H1 (cell line): Measurements from ENCODE around the gene CXXC5. TPM values are rescaled to one million over a fixed set of nuclear protein-coding genes. Genes with fewer than 3 reads are reported as not detected.

ENCODE experiments used
- CTCF ChIA-PET: fragments of 300-600 bp; sonication (Branson Sonifier 250); formaldehyde crosslinking; loops from one replicate; lab custom pipeline; 2021; ENCODE audit not compliant: partially characterized antibody; lab: Charles Lee
- POLR2A ChIA-PET: fragments of 300-600 bp; sonication (Branson Sonifier 250); formaldehyde crosslinking; loops from one replicate; lab custom pipeline; 2021; ENCODE audit warnings: inconsistent platforms; ENCODE audit not compliant: partially characterized antibody; lab: Charles Lee
- DNase-seq, 2 experiments: peaks; one replicate each; pipeline versions ENCODE4 v3.0.0 to v3.0.0-alpha.2; 2010 to 2022; ENCODE audit warnings: low spot score in 2 of 2, low read depth in 1 of 2, mixed read lengths in 1 of 2
- FAIRE-seq: peaks from 2 replicates; lab custom pipeline; 2011; peaks lifted over from hg19 to GRCh38; lab: Jason Lieb, UNC
- H2AFZ ChIP-seq: 2 replicates; pipeline ENCODE4 v1.8.1; 2012; ENCODE audit warnings: low read length, inconsistent platforms
- H2AK5ac ChIP-seq: 2 replicates; pipeline ENCODE4 v1.6.1; 2013; ENCODE audit warnings: low read depth, low read length
- H2BK120ac ChIP-seq: replicated peaks from 2 replicates; pipeline ENCODE3; 2013; ENCODE audit warnings: low read depth, low read length, inconsistent platforms
- H2BK12ac ChIP-seq: 2 replicates; pipeline ENCODE4 v1.6.1; 2013; ENCODE audit warnings: low read depth, low read length
- H2BK15ac ChIP-seq: 2 replicates; pipeline ENCODE4 v1.6.1; 2013; ENCODE audit warnings: low read length
- H2BK20ac ChIP-seq: 2 replicates; pipeline ENCODE4 v1.6.1; 2013; ENCODE audit warnings: low read length
- H2BK5ac ChIP-seq: 2 replicates; pipeline ENCODE4 v1.6.1; 2013; ENCODE audit warnings: low read depth, low read length
- H3K14ac ChIP-seq: 2 replicates; pipeline ENCODE4 v1.6.1; 2013; ENCODE audit warnings: inconsistent platforms; ENCODE audit not compliant: insufficient read length
- H3K18ac ChIP-seq: 2 replicates; pipeline ENCODE4 v1.6.1; 2013; ENCODE audit warnings: low read length; ENCODE audit errors: extremely low read depth
- H3K23ac ChIP-seq: 2 replicates; pipeline ENCODE4 v1.6.1; 2013; ENCODE audit warnings: inconsistent platforms; ENCODE audit not compliant: insufficient read length
- H3K23me2 ChIP-seq: 2 replicates; pipeline ENCODE4 v1.6.1; 2013; ENCODE audit warnings: low read depth, low read length
- H3K27ac ChIP-seq: 2 replicates; pipeline ENCODE4 v1.6.1; 2011; ENCODE audit warnings: low read depth, low read length, inconsistent platforms
- H3K27me3 ChIP-seq, 4 experiments: replicated peaks in 1 of 4; 1 replicate in 1 of 4; 2 replicates in 3 of 4; pipeline versions ENCODE4 v1.6.1 to v1.8.1; 2011 to 2013; ENCODE audit warnings: low read length in 3 of 4, mild to moderate bottlenecking in 3 of 4, inconsistent platforms in 2 of 4, mixed read lengths in 2 of 4, moderate library complexity in 1 of 4; ENCODE audit not compliant: control insufficient read depth in 3 of 4, insufficient read depth in 3 of 4; ENCODE audit errors: extremely low read depth in 1 of 4
- H3K36me3 ChIP-seq, 4 experiments: 2 replicates each; pipeline versions ENCODE4 v1.6.1 to v1.8.1; 2011 to 2013; ENCODE audit warnings: mild to moderate bottlenecking in 4 of 4, low read length in 3 of 4, moderate library complexity in 2 of 4, control low read depth in 1 of 4, inconsistent platforms in 1 of 4; ENCODE audit not compliant: insufficient read depth in 4 of 4, control insufficient read depth in 2 of 4
- H3K4ac ChIP-seq: replicated peaks from 2 replicates; pipeline ENCODE3; 2013; ENCODE audit warnings: low read length, low read depth, mixed read lengths, inconsistent platforms; ENCODE audit not compliant: insufficient read length
- H3K4me1 ChIP-seq, 4 experiments: replicated peaks in 1 of 4; 1 replicate in 1 of 4; 2 replicates in 3 of 4; pipeline versions ENCODE4 v1.6.1 to v1.8.1; 2011 to 2013; ENCODE audit warnings: low read length in 3 of 4, inconsistent platforms in 2 of 4, mixed read lengths in 1 of 4; ENCODE audit not compliant: insufficient read depth in 4 of 4, control insufficient read depth in 3 of 4
- H3K4me2 ChIP-seq, 2 experiments: 2 replicates each; pipeline versions ENCODE4 v1.6.1 to v1.8.1; 2011 to 2013; ENCODE audit warnings: low read depth in 2 of 2, low read length in 2 of 2, control low read depth in 1 of 2, inconsistent platforms in 1 of 2, mild to moderate bottlenecking in 1 of 2; ENCODE audit not compliant: insufficient read depth in 1 of 2
- H3K4me3 ChIP-seq, 4 experiments: fragments of 200-600, 300-600 bp in 1 of 4; sonication (generic), shearing (Covaris generic), sonication (Bioruptor Twin) in 1 of 4; 2 replicates each; pipeline versions ENCODE4 v1.5.1 to v1.8.1; 2011 to 2016; ENCODE audit warnings: low read length in 4 of 4, low read depth in 3 of 4, control low read depth in 2 of 4, inconsistent platforms in 2 of 4, mild to moderate bottlenecking in 2 of 4, mixed read lengths in 1 of 4, moderate library complexity in 1 of 4; ENCODE audit not compliant: insufficient read depth in 2 of 4; ENCODE audit errors: extremely low read depth in 1 of 4
- H3K56ac ChIP-seq: replicated peaks from 2 replicates; pipeline ENCODE3; 2013; ENCODE audit warnings: low read depth, mild to moderate bottlenecking, mixed read lengths, low read length, inconsistent platforms; ENCODE audit not compliant: insufficient read length
- H3K79me1 ChIP-seq: 2 replicates; pipeline ENCODE4 v1.6.1; 2013; ENCODE audit warnings: low read depth, low read length, control low read depth
- H3K79me2 ChIP-seq, 2 experiments: 2 replicates each; pipeline versions ENCODE4 v1.6.1 to v1.8.1; 2012 to 2013; ENCODE audit warnings: low read length in 2 of 2, mild to moderate bottlenecking in 2 of 2, inconsistent platforms in 1 of 2; ENCODE audit not compliant: insufficient read depth in 2 of 2, control insufficient read depth in 1 of 2
- H3K9ac ChIP-seq, 4 experiments: replicated peaks in 1 of 4; 1 replicate in 1 of 4; 2 replicates in 3 of 4; pipeline versions ENCODE4 v1.6.1 to v1.8.1; 2011 to 2013; ENCODE audit warnings: low read depth in 3 of 4, low read length in 3 of 4, control low read depth in 2 of 4, mild to moderate bottlenecking in 2 of 4, moderate library complexity in 2 of 4, inconsistent platforms in 1 of 4; ENCODE audit errors: extremely low read depth in 1 of 4
- H3K9me3 ChIP-seq, 2 experiments: 2 replicates each; pipeline versions ENCODE4 v1.6.1 to v1.8.1; 2012 to 2013; ENCODE audit warnings: mild to moderate bottlenecking in 2 of 2, moderate library complexity in 2 of 2, control low read depth in 1 of 2, inconsistent platforms in 1 of 2, low read depth in 1 of 2, low read length in 1 of 2, mixed read lengths in 1 of 2; ENCODE audit not compliant: insufficient read depth in 2 of 2
- H4K20me1 ChIP-seq, 2 experiments: replicated peaks in 1 of 2; 2 replicates each; pipeline versions ENCODE3 to v1.8.1; 2011 to 2013; ENCODE audit warnings: inconsistent platforms in 2 of 2, low read length in 2 of 2, mild to moderate bottlenecking in 1 of 2; ENCODE audit not compliant: insufficient read depth in 2 of 2, control insufficient read depth in 1 of 2
- H4K5ac ChIP-seq: 2 replicates; pipeline ENCODE4 v1.6.1; 2013; ENCODE audit warnings: low read length, low read depth, mixed read lengths, inconsistent platforms; ENCODE audit not compliant: insufficient read length
- H4K8ac ChIP-seq: 2 replicates; pipeline ENCODE4 v1.8.0; 2013; ENCODE audit warnings: mild to moderate bottlenecking, moderate library complexity, low read length, inconsistent platforms; ENCODE audit not compliant: insufficient read depth; ENCODE audit errors: extremely low read depth
- H4K91ac ChIP-seq: replicated peaks from 2 replicates; pipeline ENCODE3; 2013; ENCODE audit warnings: low read length, mixed read lengths, inconsistent platforms; ENCODE audit not compliant: insufficient read length
- POLR2A ChIP-seq, 2 experiments: IDR thresholded peaks; 1 replicate in 1 of 2; 2 replicates in 1 of 2; pipeline ENCODE4 v1.6.1; 2011; ENCODE audit warnings: low read depth in 2 of 2, low read length in 2 of 2, mild to moderate bottlenecking in 2 of 2; ENCODE audit errors: control extremely low read depth in 1 of 2
- WGBS, 2 experiments: shearing (Covaris generic) in 1 of 2; methylation state at CpG; one replicate each; pipeline versions ENCODE4 v1.1.6 to v1.1.7; 2013 to 2015; ENCODE audit warnings: low lambda C conversion rate in 2 of 2, mixed read lengths in 2 of 2, inconsistent platforms in 1 of 2, low coverage in 1 of 2, missing lambda C conversion rate in 1 of 2; ENCODE audit not compliant: insufficient replicate concordance in 2 of 2, insufficient coverage in 1 of 2, insufficient read length in 1 of 2; ENCODE audit errors: extremely low coverage in 1 of 2, missing lambda C conversion rate in 1 of 2; 5-methylcytosine and 5-hydroxymethylcytosine counted together
- polyA plus RNA-seq, 7 experiments: library from polyadenylated mRNA; depleted of rRNA in 3 of 7; stranded (reverse) in 5 of 7; unstranded in 2 of 7; fragments of >200 nt in 5 of 7; fragments of 200-250 nt in 2 of 7; gene quantifications; 1 replicate in 5 of 7; 2 replicates in 1 of 7; 4 replicates in 1 of 7; pipeline versions ENCODE4 v1.2.1 to v1.2.3, GENCODE V29; 2011 to 2013; ENCODE audit warnings: missing spikeins in 2 of 7, mixed read lengths in 2 of 7
- total RNA-seq: library from RNA; stranded (reverse); fragmentation: NEBNext Ultra II Directional; extraction: Animal tissue kit (Norgen Biotek cat#: 25700); gene quantifications from 2 replicates; pipeline ENCODE4 v1.2.1, GENCODE V29; 2021

CXXC5 gene
- total and polyA plus RNA-seq, 2 of the 8 experiments (the other 6 are each of a cell fraction or from before 2014, with no cell fraction given) = 61.4 to 74.0 TPM

DNA sequence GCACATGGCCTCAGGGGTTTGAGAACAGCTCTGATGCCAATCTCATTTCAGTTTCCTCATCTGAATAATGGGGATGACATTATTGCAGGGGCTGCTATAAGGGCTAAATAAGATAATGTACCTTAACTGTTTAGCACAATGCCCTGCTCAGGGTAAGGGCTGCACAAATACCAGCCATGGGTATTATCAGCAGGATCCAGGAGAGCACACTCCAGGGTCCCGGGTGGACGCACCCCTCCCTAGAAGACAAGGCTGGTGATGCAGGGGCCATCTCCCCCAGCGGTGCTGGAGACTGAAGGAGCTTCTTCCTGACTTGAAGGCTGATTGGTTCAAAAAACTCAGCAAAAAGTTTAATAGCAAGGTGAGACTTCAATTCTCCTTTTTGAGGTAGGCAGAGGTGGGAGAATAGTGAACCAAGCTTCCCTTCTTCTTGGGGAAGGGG, 2.7 kb upstream of the CXXC5 start:
- TF ChIP-seq POLR2A (IDR thresholded peaks at IDR 0.05; ENCODE audit: control extremely low read depth in 1 of 2, low read depth in 2 of 2, low read length in 2 of 2) = no peak
- TF ChIP-seq, all 59 proteins: peak for 0
- POLR2A ChIA-PET = interaction anchor here (0.9 to 14.7 kb wide), 10 partner anchors 9 to 310 kb away, joined by 3 to 212 read pairs (median 4); no protein-coding TSS in a partner anchor
- peaks cover 0 to 3% of the 10 kb centered on the region in 2 experiments for H4K20me1 ChIP-seq

More for the DNA sequence above, 2.7 kb upstream of the CXXC5 start:
- H2BK5ac ChIP-seq = 0 out of 2 replicates have a peak overlapping the region, but pooled peaks have one; percentile 24
- peak overlapping the region; percentile 27; the same call in 1 of the 2 replicates for H2BK12ac ChIP-seq
- H2AK5ac ChIP-seq = no peak overlapping the region; the same call in 1 of the 2 replicates
- no peak overlapping the region for H2BK120ac ChIP-seq
- no peak overlapping the region for H3K23ac ChIP-seq
- H3K4me3 ChIP-seq = no peak overlapping the region
- no peak overlapping the region for H2BK20ac ChIP-seq
- H3K4me2 ChIP-seq = no peak overlapping the region
- no peak overlapping the region for H2AFZ ChIP-seq
- DNase-seq (no peak), FAIRE-seq (no peak)
- no peak overlapping the region for H3K14ac ChIP-seq
- no peaks in the 10 kb centered on the region for H3K79me1 ChIP-seq
- peaks cover 12 to 40% (median 30%) of the 10 kb centered on the region in 4 experiments for H3K4me1 ChIP-seq
- no peak overlapping the region for H4K8ac ChIP-seq
- H3K9ac ChIP-seq = no peak overlapping the region
- no peaks in the 10 kb centered on the region for H3K36me3 ChIP-seq
- no peak overlapping the region for H3K27ac ChIP-seq
- H3K18ac ChIP-seq = no peak overlapping the region
- H3K9me3 ChIP-seq = no peaks in the 10 kb centered on the region
- no peak overlapping the region for H4K5ac ChIP-seq
- WGBS, 2 experiments = 90% methylated on average over 3 of the region's 3 CpGs; no CpG with 5 or more reads in 1 of the 2 experiments
- peaks cover 16% of the 10 kb centered on the region; the same call in 1 of the 2 replicates for H3K23me2 ChIP-seq
- no peak overlapping the region for H3K4ac ChIP-seq
- CTCF ChIA-PET = interaction anchor here (0.8 to 20.3 kb wide), 9 partner anchors 10 to 243 kb away, joined by 3 to 385 read pairs (median 5); no protein-coding TSS in a partner anchor
- no peak overlapping the region for H2BK15ac ChIP-seq
- H3K79me2 ChIP-seq = peaks cover 0 to 14% of the 10 kb centered on the region in 2 experiments; a peak in 2 of 4 replicates
- H3K56ac ChIP-seq = no peak overlapping the region
- H4K91ac ChIP-seq = no peak overlapping the region
- H3K27me3 ChIP-seq = peaks cover 3 to 30% (median 22%) of the 10 kb centered on the region in 4 experiments
